ENCODE measurements around the gene FRMD4B. TPM values are rescaled to one million over a fixed set of nuclear protein-coding genes. Genes with fewer than 3 reads are reported as not detected.

The FRMD4B gene
- polyA plus RNA-seq, 1 experiment: 0.09 TPM

DNA sequence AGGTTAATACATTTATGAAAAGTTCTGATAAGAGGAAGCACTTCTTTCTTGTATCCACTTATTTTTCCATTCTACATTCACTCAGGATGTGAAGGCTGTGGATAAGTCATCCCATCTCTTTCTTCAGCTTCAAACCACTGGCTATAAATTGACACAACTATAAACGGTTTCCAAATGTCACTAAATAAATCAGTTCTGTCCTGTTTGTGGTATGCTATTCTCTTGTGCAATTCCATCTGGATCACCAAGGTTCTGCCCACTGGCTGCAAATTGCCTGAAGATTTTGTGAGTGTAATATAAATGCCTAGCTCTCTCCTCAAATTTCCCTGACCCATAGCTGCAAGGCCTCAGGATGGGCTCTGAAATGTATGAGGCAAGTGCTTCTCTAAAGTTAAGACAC is 256.4 kb downstream of the FRMD4B start:
- POLR2A ChIA-PET: interaction anchor here (0.6 kb wide), 1 partner anchor 39 kb away, joined by 3 read pairs; no protein-coding TSS in a partner anchor
- TF ChIP-seq CTCF (IDR thresholded peaks at IDR 0.05; ENCODE audit: insufficient read depth, low read depth, low read length): no peak
- CTCF ChIA-PET: interaction anchor here (0.9 to 2.6 kb wide), 3 partner anchors 10 to 177 kb away, joined by 3 to 20 read pairs (median 4); no protein-coding TSS in a partner anchor
- peaks cover 4% of the 10 kb centered on the region; the same call in 1 of the 2 replicates for H3K27me3 ChIP-seq (ENCODE audit: control insufficient read depth, insufficient read depth, low read length)
- peak; percentile 80 for DNase-seq (ENCODE audit: low read depth)
- no peak overlapping the region for H3K4me3 ChIP-seq (ENCODE audit: low read depth, low read length)
- no peaks in the 10 kb centered on the region for H3K36me3 ChIP-seq (ENCODE audit: control insufficient read depth, insufficient read depth, low read length)

GRCh38 chr3:69128509-69128908 is 257.4 kb downstream of the FRMD4B start:
- Histone ChIP-seq H3K4me3 (ENCODE audit: low read depth, low read length) (no peak overlapping the region), H3K27me3 (ENCODE audit: control insufficient read depth, insufficient read depth, low read length) (peaks cover 4% of the 10 kb centered on the region; the same call in 1 of the 2 replicates), H3K36me3 (ENCODE audit: control insufficient read depth, insufficient read depth, low read length) (no peaks in the 10 kb centered on the region)
- TF ChIP-seq CTCF (IDR thresholded peaks at IDR 0.05; ENCODE audit: insufficient read depth, low read depth, low read length): no peak
- ChIA-PET CTCF (interaction anchor here (1.2 to 2.6 kb wide), 2 partner anchors 9 to 33 kb away, joined by 3 to 20 read pairs; no protein-coding TSS in a partner anchor), POLR2A (no interaction called here)
- DNase-seq (ENCODE audit: low read depth): no peak

GRCh38 chr3:69126999-69127398 is 258.9 kb downstream of the FRMD4B start:
- TF ChIP-seq CTCF (IDR thresholded peaks at IDR 0.05; ENCODE audit: insufficient read depth, low read depth, low read length): no peak
- ChIA-PET POLR2A (no interaction called here), CTCF (interaction anchor here (0.7 to 2.1 kb wide), 3 partner anchors 9 to 301 kb away, joined by 3 to 9 read pairs (median 3); no protein-coding TSS in a partner anchor)
- peaks cover 4% of the 10 kb centered on the region; the same call in 1 of the 2 replicates for H3K27me3 ChIP-seq (ENCODE audit: control insufficient read depth, insufficient read depth, low read length)
- H3K36me3 ChIP-seq (ENCODE audit: control insufficient read depth, insufficient read depth, low read length): no peaks in the 10 kb centered on the region
- no peak for DNase-seq (ENCODE audit: low read depth)
- no peak overlapping the region for H3K4me3 ChIP-seq (ENCODE audit: low read depth, low read length)

- no peak for DNase-seq (ENCODE audit: low read depth)
- POLR2A ChIA-PET: no interaction called here
- Histone ChIP-seq H3K27me3 (ENCODE audit: control insufficient read depth, insufficient read depth, low read length) (peaks cover 4% of the 10 kb centered on the region; the same call in 1 of the 2 replicates), H3K4me3 (ENCODE audit: low read depth, low read length) (no peak overlapping the region), H3K36me3 (ENCODE audit: control insufficient read depth, insufficient read depth, low read length) (no peaks in the 10 kb centered on the region)
- CTCF ChIA-PET: interaction anchor here (1.2 to 2.1 kb wide), 3 partner anchors 8 to 181 kb away, joined by 3 to 9 read pairs (median 4); no protein-coding TSS in a partner anchor
- TF ChIP-seq CTCF (IDR thresholded peaks at IDR 0.05; ENCODE audit: insufficient read depth, low read depth, low read length): no peak
These were observed 259.7 kb downstream of the FRMD4B start for GRCh38 chr3:69126216-69126615.

DNA sequence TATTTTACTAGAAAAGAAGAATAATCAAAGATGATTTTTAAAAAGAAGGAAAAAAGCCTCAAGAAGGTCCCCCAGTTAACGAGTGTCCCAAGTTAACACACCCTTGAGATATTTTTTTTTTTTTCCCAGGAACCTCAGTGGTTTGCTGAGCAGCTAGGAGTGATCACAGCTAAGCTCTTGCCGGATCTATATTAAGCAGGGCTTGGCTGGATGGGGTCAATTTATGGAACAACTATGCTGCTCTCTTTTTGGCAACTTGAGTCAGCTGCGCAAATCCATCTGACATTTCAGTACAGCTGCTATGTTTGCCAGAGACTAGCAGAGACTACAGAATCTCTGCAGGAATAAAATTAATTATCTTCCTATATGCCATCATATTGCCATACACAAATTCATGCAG is 263.5 kb downstream of the FRMD4B start, which contains the start of gene LMOD3:
TSS of gene LMOD3 (minus strand) at position 193 of the 400 bp plus-strand sequence. CDS start 209 bp downstream, outside the sequence.
- ChIA-PET POLR2A (no interaction called here), CTCF (interaction anchor here (0.7 to 5.6 kb wide), 3 partner anchors 14 to 40 kb away, joined by 3 to 75 read pairs (median 19); partner anchors contain the start of gene ARL6IP5)
- no peak for DNase-seq (ENCODE audit: low read depth)
- TF ChIP-seq CTCF (IDR thresholded peaks at IDR 0.05; ENCODE audit: insufficient read depth, low read depth, low read length): no peak
- Histone ChIP-seq H3K36me3 (ENCODE audit: control insufficient read depth, insufficient read depth, low read length) (no peaks in the 10 kb centered on the region), H3K4me3 (ENCODE audit: low read depth, low read length) (no peak within 1 kb of the TSS), H3K27me3 (ENCODE audit: control insufficient read depth, insufficient read depth, low read length) (peaks cover 4% of the 10 kb centered on the region; the same call in 1 of the 2 replicates)

All from BJ (cell line).